HG03039 (cell line): ENCODE measurements around the gene PEX19.
A peak's percentile ranks its signal among the peaks of the same experiment; 100 is the strongest.
"Not testable (repeated sequence)": the region's sequence is repeated elsewhere in the genome, so short reads cannot be mapped to it uniquely, and the experiment has no call there.

Experiments
- ATAC-seq: cut with Tn5 transposase; IDR thresholded peaks from one replicate; pipeline ENCODE4 v1.9.1; 2021; ENCODE audit warnings: mild to moderate bottlenecking, moderate library complexity; ENCODE audit not compliant: unreplicated experiment

Gene PEX19, protein sequence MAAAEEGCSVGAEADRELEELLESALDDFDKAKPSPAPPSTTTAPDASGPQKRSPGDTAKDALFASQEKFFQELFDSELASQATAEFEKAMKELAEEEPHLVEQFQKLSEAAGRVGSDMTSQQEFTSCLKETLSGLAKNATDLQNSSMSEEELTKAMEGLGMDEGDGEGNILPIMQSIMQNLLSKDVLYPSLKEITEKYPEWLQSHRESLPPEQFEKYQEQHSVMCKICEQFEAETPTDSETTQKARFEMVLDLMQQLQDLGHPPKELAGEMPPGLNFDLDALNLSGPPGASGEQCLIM

DNA sequence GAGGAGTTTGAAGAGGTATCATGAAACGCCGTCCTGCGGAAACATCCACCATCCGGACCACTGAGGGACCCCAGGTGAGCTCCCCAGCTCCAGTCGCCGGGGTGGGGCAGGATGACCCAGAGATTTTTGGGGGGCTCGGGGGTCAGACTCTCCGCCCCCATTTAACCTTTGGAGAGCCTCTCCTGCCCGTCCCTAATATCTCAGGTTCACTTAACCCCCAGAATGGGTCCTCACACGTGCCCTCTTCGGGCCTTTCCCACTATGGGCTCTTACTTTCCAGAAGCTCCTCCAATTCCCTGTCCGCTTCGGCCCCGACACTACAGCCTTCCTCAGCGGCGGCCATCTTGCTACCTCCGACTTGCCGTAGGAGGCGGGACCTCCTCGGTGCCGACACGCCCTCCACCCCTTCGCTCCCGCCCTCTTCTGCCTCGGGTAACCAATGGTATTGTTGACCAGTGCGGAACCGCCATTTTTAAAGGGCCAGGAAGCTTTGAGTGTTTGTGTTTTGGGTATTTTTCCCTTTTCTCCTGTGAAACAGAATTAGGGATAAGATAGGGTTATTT is at the start of gene PEX19:
Gene PEX19, minus strand, starts transcription at position 352 of the 563 bp plus-strand sequence. Its CDS starts 9 bp downstream, at position 343.
- peak; percentile 87 for ATAC-seq

DNA sequence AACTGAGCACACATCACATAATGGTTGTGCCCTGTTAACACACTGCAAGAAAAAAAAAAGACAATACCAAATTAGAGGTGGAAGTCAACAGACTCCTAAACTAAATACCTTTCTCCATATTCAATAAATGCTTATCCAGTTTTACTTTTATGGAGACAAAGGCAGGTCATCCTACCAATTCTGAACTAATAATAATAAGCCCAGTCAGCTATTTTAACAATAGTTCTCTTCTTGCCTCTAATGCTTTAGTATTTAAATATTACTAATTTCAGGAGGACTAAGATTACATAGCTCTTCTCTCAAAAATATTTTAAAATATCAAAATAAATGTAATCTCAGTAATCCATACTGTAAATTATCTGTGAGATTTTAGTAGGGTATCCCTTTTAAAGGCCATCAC is 47.6 kb upstream of the PEX19 start:
- ATAC-seq = no peak

DNA sequence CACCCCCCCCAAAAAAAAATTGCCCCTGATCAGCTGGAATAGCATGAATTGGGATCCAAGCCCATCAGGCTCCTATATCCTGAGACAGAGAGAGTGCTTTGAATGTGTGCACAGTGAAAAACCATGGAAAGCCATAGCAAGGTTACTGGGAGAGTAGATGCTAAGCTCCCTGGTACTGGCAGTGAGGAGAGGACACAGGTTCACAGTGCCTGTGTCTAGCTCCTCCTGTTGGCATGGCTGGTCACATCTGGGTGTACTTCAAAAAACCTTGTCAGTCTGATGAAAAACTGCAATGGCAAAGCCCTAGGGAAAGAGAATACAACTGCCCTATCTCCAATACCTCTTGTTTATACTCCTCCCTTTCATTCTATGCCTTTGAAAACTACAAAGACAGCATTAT is 45.2 kb upstream of the PEX19 start:
- ATAC-seq = no peak

GRCh38 chr1:160328184-160328583 is 43.3 kb upstream of the PEX19 start:
- ATAC-seq = no peak

DNA sequence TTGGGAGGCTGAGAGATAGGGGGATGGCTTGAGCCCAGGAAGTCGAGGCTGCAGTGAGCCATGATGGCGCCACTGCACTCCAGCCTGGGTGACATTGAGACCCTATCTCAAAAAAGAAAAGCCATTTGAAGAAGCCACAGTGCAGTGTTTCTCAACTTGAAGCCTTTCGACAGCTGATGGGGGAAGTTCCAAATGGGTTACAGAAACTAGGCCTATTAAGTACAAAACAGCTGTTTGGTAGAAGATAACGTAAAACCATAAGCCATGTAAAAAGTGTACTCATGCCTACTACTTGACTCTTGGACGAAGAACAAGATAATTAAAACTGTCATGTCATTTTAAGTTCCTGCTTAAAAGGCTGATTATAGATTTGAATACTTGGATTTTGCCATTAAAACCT is 41.5 kb upstream of the PEX19 start:
- no peak for ATAC-seq

- ATAC-seq = no peak
Observed at GRCh38 chr1:160325252-160325651, 40.3 kb upstream of the PEX19 start.

- no peak for ATAC-seq
Observed at GRCh38 chr1:160322831-160323230, 37.9 kb upstream of the PEX19 start.

DNA sequence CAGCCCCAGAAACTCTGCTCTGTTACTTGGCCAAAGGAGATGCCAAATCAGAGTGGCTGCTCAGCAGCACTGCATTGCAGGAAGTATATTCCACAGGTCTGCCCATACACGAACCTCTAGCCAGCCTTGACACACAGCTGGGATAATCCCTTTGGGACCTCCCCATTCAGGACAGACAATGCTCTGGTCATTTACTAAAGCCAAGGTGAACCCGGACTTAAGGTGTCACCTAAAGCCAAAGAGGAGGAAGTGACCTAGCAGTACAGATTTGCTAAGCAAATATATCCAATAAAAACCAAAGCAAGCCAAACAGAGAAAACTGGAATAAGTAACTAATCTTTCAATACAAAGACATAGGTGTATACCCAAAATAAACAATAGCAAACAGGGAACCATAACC is 30.4 kb upstream of the PEX19 start:
- no peak for ATAC-seq

- ATAC-seq = no peak
Observed at GRCh38 chr1:160309571-160309970, 24.6 kb upstream of the PEX19 start.

GRCh38 chr1:160309185-160309557 is 24.2 kb upstream of the PEX19 start:
- no peak for ATAC-seq

DNA sequence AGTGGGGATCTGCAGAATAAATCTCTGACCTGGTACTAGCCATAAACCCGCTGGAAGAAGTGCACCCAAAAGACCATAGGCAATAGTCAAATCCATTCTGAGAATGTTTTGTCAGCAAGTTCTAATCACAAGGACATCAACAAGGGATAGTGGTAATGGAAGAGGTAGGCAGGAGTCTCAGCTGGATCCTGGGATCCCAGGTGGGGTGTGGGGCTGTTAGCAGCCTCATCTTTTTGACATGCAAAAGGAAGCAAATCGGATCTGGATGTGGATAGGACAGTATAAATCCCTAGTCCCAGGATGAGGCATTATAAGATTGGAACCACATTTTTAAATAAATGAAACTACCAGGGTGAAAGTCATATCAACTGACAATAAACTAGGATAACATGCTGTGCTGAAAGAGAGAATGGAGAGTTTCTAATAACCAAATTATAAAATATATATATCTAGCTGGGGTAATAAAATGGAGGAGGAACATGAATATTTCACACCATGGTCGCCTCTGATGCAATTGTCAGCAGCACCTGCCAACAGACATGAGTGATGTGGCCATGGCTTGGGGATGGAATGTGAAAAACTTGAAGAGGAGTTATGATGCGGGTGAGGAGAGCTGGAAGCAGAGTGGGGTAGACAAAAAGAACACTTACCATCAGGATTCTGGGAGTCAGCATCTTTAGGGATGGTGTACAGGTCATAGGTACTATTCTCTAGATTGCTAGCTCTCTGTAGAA is 23.7 kb upstream of the PEX19 start:
- no peak for ATAC-seq

DNA sequence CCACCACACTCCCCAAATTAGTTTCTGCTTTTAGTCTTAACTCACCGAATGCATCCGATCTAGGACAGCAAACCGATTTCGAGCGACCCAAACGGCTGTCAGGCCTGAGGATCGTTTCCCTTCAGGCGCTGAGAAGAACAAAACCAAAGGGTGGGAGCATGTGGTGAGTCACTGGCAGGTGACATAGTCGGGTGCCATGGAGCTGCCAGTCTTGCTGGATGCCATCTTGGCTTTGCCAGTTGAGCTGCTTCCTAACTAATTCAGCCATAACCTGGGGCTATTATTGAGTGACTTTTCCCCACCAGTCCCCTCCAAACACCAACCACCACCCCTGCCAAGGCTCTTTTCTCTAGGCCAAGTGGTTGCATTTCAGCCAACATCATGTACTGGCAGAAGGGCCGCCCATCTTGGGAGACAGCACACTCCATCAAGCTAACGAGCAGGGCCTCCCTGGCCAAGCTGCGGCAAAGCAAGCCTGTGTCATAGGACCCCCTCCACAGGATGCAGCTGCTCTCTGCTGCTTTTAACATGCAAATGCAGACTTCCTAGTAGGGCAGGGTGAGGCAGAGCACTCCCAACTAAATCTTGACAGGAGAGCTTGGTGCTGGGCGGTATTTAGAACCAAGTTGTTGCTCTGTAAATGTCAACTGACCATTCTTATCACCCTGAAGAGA is 22.3 kb upstream of the PEX19 start:
- no peak for ATAC-seq

DNA sequence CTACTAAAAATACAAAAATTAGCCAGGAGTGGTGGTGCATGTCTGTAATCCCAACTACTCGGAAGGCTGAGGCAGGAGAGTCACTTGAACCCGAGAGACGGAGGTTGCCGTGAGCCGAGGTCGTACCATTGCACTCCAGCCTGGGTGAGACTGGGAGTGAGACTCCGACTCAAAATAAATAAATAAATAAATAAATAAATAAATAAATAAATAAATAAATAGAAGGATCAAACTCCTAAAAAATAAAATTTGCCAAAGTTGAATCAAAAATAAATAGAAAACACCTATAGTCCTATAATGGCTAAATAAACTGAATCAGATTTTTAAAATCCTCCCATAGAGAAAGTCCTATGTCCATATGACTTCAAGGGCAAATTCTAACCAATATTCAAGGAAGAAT is 15.2 kb upstream of the PEX19 start:
- no peak for ATAC-seq

DNA sequence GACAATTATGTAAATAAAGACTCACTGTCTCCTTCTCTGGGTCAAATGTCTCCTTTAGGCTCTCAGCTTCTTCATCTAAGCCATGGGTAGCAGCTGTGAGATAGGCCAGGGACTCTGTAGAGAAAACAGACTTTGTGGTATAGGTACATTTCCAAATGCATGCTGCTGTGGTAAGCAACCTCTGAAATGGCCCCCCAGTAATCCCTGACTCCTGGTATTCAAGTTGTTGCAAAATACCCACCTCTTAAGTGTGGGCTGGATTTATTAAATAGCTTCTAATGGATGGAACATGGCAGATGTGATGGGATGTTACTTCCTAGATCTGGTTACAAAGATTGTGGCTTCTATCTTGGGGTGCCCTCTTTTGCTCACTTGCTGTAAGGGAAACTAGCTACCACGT is 11.1 kb upstream of the PEX19 start:
- no peak for ATAC-seq

DNA sequence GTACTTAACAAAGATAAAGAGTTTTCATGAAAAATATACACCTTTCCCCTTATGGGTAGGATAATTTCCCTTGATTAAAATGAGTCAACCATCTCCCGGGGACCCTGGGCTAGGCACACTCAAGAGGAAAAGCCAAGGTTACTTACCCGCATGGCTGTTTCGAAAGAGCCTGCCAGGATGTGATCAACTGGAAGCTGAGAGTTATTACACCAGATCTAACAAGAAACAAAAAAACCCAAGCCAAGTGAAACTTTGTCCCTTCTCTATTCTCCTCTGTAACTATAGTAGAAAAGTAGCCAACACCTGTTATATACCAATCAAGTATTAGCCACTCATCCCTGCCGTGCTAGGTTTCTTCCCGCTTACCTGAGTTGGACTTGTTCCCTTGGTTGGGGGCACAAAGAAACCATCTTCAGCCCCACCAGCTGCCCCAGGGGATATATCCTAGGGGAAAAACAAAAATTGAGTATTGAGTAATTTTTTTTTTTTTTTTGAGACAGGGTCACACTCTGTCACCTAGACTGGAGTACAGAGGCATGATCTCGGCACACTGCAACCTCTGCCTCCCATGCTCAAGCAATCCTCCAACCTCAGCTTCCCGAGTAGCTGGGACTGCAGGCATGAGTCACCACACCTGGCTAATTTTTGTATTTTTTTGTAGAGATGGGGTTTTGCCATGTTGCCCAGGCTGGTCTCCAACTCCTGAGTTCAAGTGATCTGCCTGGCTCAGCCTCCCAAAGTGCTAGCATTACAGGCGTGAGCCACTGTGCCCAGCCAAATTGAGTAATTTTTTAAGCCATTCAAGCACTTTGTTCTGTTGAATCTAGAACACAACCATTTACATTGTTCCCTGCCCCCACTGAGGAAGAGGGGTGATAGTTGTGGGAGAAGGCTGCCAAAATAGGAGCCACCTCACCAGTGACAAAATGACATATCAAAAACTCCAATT is 8.4 kb upstream of the PEX19 start:
- ATAC-seq = no peak

- ATAC-seq = peak; percentile 54
Observed at GRCh38 chr1:160291248-160292220, 6.6 kb upstream of the PEX19 start.

DNA sequence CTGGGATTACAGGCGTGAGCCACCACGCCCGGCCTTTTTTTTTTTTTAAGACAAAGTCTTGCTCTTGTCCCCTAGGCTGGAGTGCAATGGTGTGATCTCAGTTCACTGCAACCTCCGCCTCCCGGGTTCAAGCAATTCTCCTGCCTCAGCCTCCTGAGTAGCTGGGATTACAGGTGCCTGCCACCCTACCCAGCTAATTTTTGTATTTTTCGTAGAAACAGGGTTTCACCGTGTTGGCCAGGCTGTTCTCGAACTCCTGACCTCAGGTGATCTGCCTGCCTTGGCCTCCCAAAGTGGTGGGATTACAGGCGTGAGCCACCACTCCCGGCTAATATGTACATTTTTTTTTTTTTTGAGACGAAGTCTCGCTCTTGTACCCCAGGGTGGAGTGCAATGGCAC is 2.8 kb upstream of the PEX19 start:
- ATAC-seq = not testable (repeated sequence)

DNA sequence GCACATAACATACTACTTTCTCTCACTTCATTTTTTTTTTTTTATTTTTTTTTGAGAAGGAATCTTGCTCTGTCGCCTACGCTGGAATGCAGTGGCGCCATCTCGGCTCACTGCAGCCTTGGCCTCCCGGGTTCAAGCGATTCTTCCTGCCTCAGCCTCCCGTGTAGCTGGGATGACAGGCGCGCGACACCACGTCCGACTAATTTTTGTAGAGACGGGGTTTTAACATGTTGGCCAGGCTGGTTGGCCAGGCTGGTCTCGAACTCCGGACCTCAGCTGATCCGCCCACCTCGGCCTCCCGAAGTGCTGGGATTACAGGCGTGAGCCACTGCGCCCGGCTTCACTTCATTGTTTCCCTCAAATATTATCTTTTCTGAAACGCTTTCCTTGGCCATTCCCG is 573 bp upstream of the PEX19 start:
- ATAC-seq = no peak

GRCh38 chr1:160284220-160284781 is 632 bp downstream of the PEX19 start:
- ATAC-seq = peak; percentile 6
